K562 (cell line): ENCODE data around the gene AP2S1. TPM values are rescaled to one million over a fixed set of nuclear protein-coding genes. Genes with fewer than 3 reads are reported as not detected.

ENCODE experiments used
- BCOR ChIP-seq: fragments of 450-650 bp; IDR thresholded peaks from 2 replicates; pipeline ENCODE4 v1.6.1; 2016
- CREB5 ChIP-seq: fragments of 250-450 bp; sonication (Bioruptor Pico); IDR thresholded peaks from 2 replicates; pipeline ENCODE4 v1.5.0; 2020; ENCODE audit warnings: mild to moderate bottlenecking
- ELF1 ChIP-seq: fragments of 200-800 bp; sonication (Bioruptor generic); IDR thresholded peaks from 2 replicates; pipeline ENCODE4 v1.6.1; 2016; ENCODE audit warnings: missing genetic modification characterization, missing compliant biosample characterization
- EP400 ChIP-seq: fragments of 450-650 bp; IDR thresholded peaks from 2 replicates; pipeline ENCODE4 v1.6.1; 2017; ENCODE audit warnings: antibody characterized with exemption, mild to moderate bottlenecking, moderate library complexity
- FOSL1 ChIP-seq: fragments of 200-800 bp; sonication (Bioruptor generic); conservative IDR thresholded peaks from 2 replicates; pipeline ENCODE4 v1.6.1; 2016; ENCODE audit warnings: missing genetic modification characterization, missing compliant biosample characterization
- FOXA3 ChIP-seq, 2 experiments: fragments of 450-650 bp in 1 of 2; sonication (generic) in 1 of 2; formaldehyde crosslinking; IDR thresholded peaks in 1 of 2; conservative IDR thresholded peaks in 1 of 2; 2 replicates each; pipeline versions ENCODE4 v1.4.0 to v1.8.0; 2020 to 2022; ENCODE audit warnings: mild to moderate bottlenecking in 2 of 2, missing genetic modification reagents in 1 of 2
- GTF3C2 ChIP-seq: IDR thresholded peaks from 3 replicates; pipeline ENCODE4 v1.6.1; 2011; ENCODE audit warnings: borderline replicate concordance, mild to moderate bottlenecking, moderate library complexity; ENCODE audit not compliant: insufficient read length; ENCODE audit errors: extremely low read depth
- PHF20 ChIP-seq: fragments of 450-650 bp; IDR thresholded peaks from 2 replicates; pipeline ENCODE4 v1.6.1; 2018; ENCODE audit not compliant: partially characterized antibody
- PRMT5 ChIP-seq: sonication (generic); formaldehyde crosslinking; IDR thresholded peaks from 2 replicates; pipeline ENCODE4 v1.5.0; 2020; ENCODE audit warnings: missing genetic modification reagents
- SMAD4 ChIP-seq: fragments of 250-450 bp; sonication (Bioruptor Pico); conservative IDR thresholded peaks from 2 replicates; pipeline ENCODE4 v1.8.0; 2021; ENCODE audit warnings: inconsistent platforms, mild to moderate bottlenecking, moderate library complexity
- SMARCC2 ChIP-seq: fragments of 450-650 bp; IDR thresholded peaks from 2 replicates; pipeline ENCODE4 v1.6.1; 2017; ENCODE audit warnings: antibody characterized with exemption, moderate library complexity, mild to moderate bottlenecking, low read depth
- TAL1 ChIP-seq: fragments of 450-650 bp; IDR thresholded peaks from 2 replicates; pipeline ENCODE4 v1.6.1; 2016; ENCODE audit warnings: mild to moderate bottlenecking
- TCF7 ChIP-seq: sonication (generic); IDR thresholded peaks from 2 replicates; pipeline ENCODE4 v1.6.1; 2016; ENCODE audit warnings: antibody characterized with exemption, borderline replicate concordance
- TEAD2 ChIP-seq: fragments of 450-650 bp; IDR thresholded peaks from 2 replicates; pipeline ENCODE4 v1.6.1; 2016; ENCODE audit warnings: missing genetic modification characterization, control low read depth, missing compliant biosample characterization
- ZBTB8A ChIP-seq: fragments of 450-650 bp; IDR thresholded peaks from 2 replicates; pipeline ENCODE4 v1.6.1; 2018; ENCODE audit warnings: mild to moderate bottlenecking, moderate library complexity; ENCODE audit not compliant: partially characterized antibody
- ZFP36 ChIP-seq: fragments of 150-350 bp; IDR thresholded peaks from 2 replicates; pipeline ENCODE4 v1.6.1; 2018; ENCODE audit warnings: low read length, low read depth; ENCODE audit not compliant: partially characterized antibody
- ZNF592 ChIP-seq: fragments of 450-650 bp; IDR thresholded peaks from 2 replicates; pipeline ENCODE4 v1.6.1; 2017; ENCODE audit warnings: antibody characterized with exemption, mild to moderate bottlenecking
- polyA plus RNA-seq, 8 experiments: library from polyadenylated mRNA; depleted of rRNA in 4 of 8; stranded (reverse) in 5 of 8; unstranded in 3 of 8; fragments of >200 nt; fragmentation: Nextera tagmentation in 2 of 8; fragmentation: Illumina TruSeq in 1 of 8; extraction: Ambion mirVana in 2 of 8; extraction: Trizol in 1 of 8; gene quantifications; 2 replicates each; pipeline versions ENCODE4 v1.2.1 to v1.2.3, GENCODE V29; 2011 to 2014; ENCODE audit warnings: inconsistent platforms in 1 of 8, missing spikeins in 1 of 8
- total RNA-seq, 7 experiments: library from RNA; depleted of rRNA in 6 of 7; stranded (reverse); fragments of >200 nt in 6 of 7; fragmentation: Illumina TruSeq in 2 of 7; extraction: Trizol in 2 of 7; gene quantifications; 2 replicates each; pipeline versions ENCODE4 v1.2.1 to v1.2.3, GENCODE V29; 2011 to 2021; ENCODE audit warnings: low replicate concordance in 1 of 7

AP2S1 gene
- total and polyA plus RNA-seq, 9 of the 15 experiments (the other 6 are each of a cell fraction or from before 2014, with no cell fraction given): 32.4 to 294 (median 136) TPM

- TF ChIP-seq EP400 (0 out of 2 replicates have a peak, but pooled peaks have one; percentile 10), CREB5 (CRISPR knock-in tag) (no peak), TCF7 (no peak), ELF1 (tag) (no peak), TAL1 (no peak), PHF20 (no peak), TEAD2 (tag) (no peak), ZNF592 (peak; percentile 59; the same call in 1 of the 2 replicates), FOXA3 (CRISPR knock-in tag; conservative IDR thresholded peaks at IDR 0.05 in 1 of 2, IDR thresholded peaks at IDR 0.05 in 1 of 2) (peak; percentile 84 to 88), FOSL1 (tag) (peak; percentile 46; the same call in 1 of the 2 replicates), GTF3C2 (no peak), SMAD4 (CRISPR knock-in tag) (no peak), BCOR (peak; percentile 62; the same call in 1 of the 2 replicates), PRMT5 (CRISPR knock-in tag) (no peak), ZBTB8A (no peak), SMARCC2 (0 out of 2 replicates have a peak, but pooled peaks have one; percentile 27), ZFP36 (peak; percentile 5)
These were observed 15.9 kb upstream of the AP2S1 start (continued) for GRCh38 chr19:46866407-46867136.
